ENCODE data around the gene ADAM22.

The ADAM22 gene

DNA sequence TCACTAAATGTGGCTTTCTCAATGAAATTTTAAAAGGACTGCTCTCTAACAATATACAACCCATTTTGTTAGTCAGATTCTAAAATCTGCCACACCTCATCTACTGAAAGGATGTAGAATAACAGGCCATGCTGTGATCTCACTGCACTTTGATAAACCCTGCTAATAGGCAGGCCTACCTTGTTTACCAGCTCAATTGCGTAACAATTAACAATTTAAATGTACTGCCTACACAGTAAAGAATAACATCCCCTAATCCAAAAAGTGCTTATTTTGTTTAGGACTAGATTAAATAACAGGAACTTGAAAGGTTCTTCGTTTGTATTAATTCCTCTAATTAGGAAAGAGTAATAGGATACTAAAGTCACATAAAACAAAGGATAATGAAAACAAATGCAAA lies 281.2 kb downstream of the ADAM22 start:
- no peak overlapping the region for H3K4me3 ChIP-seq (ENCODE audit: low read depth, low read length)
- no peak for DNase-seq (ENCODE audit: low read depth, low spot score)
- in situ Hi-C loops (cut with HindIII; ENCODE audit: low sequenced_read_pairs) = no loop called here
- TF ChIP-seq, protein P1, sequence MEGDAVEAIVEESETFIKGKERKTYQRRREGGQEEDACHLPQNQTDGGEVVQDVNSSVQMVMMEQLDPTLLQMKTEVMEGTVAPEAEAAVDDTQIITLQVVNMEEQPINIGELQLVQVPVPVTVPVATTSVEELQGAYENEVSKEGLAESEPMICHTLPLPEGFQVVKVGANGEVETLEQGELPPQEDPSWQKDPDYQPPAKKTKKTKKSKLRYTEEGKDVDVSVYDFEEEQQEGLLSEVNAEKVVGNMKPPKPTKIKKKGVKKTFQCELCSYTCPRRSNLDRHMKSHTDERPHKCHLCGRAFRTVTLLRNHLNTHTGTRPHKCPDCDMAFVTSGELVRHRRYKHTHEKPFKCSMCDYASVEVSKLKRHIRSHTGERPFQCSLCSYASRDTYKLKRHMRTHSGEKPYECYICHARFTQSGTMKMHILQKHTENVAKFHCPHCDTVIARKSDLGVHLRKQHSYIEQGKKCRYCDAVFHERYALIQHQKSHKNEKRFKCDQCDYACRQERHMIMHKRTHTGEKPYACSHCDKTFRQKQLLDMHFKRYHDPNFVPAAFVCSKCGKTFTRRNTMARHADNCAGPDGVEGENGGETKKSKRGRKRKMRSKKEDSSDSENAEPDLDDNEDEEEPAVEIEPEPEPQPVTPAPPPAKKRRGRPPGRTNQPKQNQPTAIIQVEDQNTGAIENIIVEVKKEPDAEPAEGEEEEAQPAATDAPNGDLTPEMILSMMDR (IDR thresholded peaks at IDR 0.05; ENCODE audit: low read depth, low read length) = no peak

DNA sequence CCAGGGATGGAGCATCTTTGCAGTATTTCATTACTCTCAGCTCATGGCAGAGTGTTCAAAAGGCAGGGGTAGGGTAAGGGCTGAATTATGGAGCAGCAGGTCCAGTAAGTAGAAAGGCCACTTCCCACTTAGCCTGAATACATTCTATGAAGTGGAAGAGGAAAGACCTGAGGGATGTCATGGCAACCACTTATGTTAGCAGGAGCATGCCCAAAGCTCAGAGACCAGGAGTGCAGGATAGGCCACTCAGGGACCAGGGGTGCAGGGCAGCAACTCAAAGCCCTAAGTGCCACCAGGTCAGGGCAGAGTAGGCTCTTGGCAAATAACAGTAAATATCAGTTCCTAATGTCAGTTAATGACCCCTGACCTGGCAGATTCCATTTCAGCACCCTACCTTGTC lies 282.2 kb downstream of the ADAM22 start:
- in situ Hi-C loops (cut with HindIII; ENCODE audit: low sequenced_read_pairs) = no loop called here
- TF ChIP-seq, protein P1 (IDR thresholded peaks at IDR 0.05; ENCODE audit: low read depth, low read length) = no peak
- H3K4me3 ChIP-seq (ENCODE audit: low read depth, low read length) = no peak overlapping the region
- DNase-seq (ENCODE audit: low read depth, low spot score) = no peak

DNA sequence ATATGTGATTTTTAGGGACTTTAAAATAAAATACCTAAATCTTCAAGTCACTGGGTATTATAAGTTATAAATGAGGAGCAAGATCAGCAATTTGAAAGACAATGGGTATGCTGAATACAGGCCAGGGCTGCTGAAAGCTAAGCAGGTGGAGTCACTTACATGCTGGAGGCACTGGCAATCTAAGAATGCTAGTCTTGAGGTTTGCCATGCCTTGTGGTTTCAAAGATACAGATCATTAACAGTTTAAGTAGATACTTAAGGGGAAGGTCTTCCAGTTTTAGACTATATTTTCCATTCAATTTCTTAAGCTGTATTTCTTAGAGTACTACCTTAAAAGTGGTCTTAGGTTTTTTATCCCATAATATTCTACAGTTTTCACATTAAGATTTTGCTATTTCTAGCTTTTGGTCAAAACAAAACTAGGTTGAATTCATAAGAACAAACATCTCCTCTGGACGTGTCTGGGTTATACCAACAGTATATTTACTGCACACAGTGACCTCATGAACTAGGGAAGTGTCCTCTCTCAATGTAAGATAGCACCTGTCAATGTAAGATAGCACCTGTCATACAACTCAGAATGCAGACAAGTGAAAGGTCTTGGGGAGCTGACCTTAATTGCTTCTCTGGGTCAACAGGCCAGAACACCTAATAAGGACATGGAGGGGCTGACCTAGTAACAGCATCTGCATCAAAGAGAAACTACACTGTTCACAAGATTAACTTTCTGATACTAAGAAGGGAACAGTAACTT lies 283.8 kb downstream of the ADAM22 start:
- TF ChIP-seq, protein P1 (IDR thresholded peaks at IDR 0.05; ENCODE audit: low read depth, low read length) = no peak
- in situ Hi-C loops (cut with HindIII; ENCODE audit: low sequenced_read_pairs) = no loop called here
- no peak overlapping the region for H3K4me3 ChIP-seq (ENCODE audit: low read depth, low read length)
- DNase-seq (ENCODE audit: low read depth, low spot score) = peak; percentile 13

DNA sequence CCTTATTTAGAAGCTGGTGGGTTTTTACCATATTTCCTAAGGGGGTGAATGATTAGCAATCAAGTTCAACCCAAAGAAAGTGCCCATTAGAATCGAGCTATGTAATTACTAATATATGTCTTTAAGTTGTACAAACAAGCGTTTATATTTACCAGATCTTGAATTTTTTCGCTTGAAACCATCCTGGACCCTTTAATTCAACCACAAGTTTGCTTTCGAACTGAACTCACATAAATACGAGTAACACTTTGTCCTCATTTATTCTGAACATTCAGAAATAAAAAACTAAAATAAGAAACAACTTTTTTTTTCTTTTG lies 284.3 kb downstream of the ADAM22 start:
- in situ Hi-C loops (cut with HindIII; ENCODE audit: low sequenced_read_pairs) = no loop called here
- peak overlapping the region; percentile 88 for H3K4me3 ChIP-seq (ENCODE audit: low read depth, low read length)
- TF ChIP-seq, protein P1 (IDR thresholded peaks at IDR 0.05; ENCODE audit: low read depth, low read length) = no peak
- no peak for DNase-seq (ENCODE audit: low read depth, low spot score)

DNA sequence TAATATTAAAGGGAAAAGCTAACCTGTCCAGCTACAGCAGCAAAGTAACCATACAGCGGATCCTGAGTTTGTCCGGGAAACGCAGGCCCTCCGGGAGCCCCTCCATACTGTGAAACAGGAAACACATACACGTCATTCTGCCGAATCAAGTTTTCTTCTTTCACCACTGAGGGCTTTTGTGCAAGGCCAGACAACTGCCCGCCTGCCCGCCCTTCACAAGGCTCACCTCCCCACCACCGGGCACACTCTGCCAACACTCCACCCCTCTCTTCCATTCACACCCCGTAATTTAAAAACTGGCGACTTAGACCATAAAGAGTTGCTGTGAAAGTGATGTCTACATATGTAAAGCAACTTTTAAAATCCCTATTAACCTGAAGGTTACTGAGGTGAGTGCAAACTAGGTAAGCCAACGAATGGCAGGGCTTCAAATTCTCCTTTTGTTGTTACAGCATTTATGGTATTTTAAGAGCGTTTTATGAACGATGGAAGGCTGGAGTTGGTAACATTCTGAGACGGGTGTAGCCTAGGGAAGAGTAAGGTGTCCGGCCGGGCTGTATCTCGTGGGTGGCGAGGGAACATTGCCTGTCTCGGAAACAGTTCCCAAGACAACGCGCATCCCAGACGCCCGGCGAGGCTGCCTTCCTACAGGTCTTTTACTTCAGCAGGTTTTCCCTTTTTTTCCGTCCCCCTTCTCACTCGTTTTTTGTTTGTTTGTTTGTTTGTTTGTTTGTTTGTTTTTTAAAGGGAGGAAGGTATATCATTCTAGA lies 285.0 kb downstream of the ADAM22 start:
- peak; percentile 69 for DNase-seq (ENCODE audit: low read depth, low spot score)
- peak overlapping the region; percentile 88 for H3K4me3 ChIP-seq (ENCODE audit: low read depth, low read length)
- TF ChIP-seq, protein P1 (IDR thresholded peaks at IDR 0.05; ENCODE audit: low read depth, low read length) = no peak
- in situ Hi-C loops (cut with HindIII; ENCODE audit: low sequenced_read_pairs) = no loop called here

DNA sequence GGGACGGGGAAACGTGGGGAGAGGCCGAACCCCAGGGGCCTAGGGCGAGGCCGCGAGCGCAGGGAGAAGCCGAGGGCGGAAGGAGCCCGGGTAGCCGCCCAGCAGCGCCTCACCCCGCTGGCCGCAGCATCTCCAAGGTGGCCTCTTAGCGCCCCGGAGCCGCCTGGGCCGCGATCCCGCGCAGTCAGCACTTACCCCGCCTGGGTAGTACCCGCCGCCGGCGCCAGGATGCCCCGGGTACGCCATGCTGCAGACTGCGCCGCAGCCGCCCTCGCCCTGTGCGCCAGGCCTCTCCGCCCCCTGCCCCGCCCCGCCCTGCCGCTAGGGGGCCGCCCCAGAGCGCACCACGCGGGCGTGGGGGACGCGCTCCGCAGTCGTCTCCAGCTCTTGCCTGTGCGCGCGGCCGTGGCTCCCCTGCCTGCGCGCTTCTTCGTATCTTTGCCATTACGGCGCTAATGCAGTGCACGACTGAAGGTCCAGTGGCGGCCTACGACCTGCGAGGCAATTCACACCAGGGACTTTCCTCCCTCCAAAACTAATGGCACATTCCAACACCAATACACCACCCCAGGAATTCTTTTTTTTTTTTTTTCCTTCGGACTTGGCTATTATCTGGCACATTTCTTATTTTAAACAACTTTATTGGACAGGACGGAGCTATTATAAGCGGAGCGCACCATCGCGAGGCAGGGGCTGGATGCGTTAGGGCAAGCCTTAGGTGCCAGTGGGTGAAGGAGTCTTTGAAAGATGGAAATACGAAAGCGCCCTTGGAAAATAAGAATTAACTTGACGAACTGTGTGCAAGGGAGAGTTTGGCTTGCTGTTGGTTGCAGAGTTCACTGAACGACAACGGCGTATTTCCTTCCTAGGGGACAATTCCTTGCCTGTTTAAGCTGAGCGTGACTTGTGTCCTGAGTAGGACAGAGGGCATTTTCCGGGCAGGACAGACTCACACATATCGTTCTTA lies 286.0 kb downstream of the ADAM22 start, which contains the start of gene SRI:
Gene SRI (minus strand): TSS at position 258 of the 967 bp plus-strand sequence. CDS start 12 bp downstream, at position 246.
- peak; percentile 93 for DNase-seq (ENCODE audit: low read depth, low spot score)
- in situ Hi-C loops (cut with HindIII; ENCODE audit: low sequenced_read_pairs) = no loop called here
- TF ChIP-seq, protein P1 (IDR thresholded peaks at IDR 0.05; ENCODE audit: low read depth, low read length) = peak; percentile 54
- H3K4me3 ChIP-seq (ENCODE audit: low read depth, low read length) = peak within 1 kb of the TSS; percentile 88
